GM19193 (cell line): Measurements from ENCODE around the gene DEAF1.

Experiments
- POLR2A ChIP-seq: IDR thresholded peaks from 4 replicates; pipeline ENCODE4 v1.6.1; 2011; ENCODE audit not compliant: insufficient read depth, insufficient read length; ENCODE audit errors: extremely low read depth

DEAF1 gene

DNA sequence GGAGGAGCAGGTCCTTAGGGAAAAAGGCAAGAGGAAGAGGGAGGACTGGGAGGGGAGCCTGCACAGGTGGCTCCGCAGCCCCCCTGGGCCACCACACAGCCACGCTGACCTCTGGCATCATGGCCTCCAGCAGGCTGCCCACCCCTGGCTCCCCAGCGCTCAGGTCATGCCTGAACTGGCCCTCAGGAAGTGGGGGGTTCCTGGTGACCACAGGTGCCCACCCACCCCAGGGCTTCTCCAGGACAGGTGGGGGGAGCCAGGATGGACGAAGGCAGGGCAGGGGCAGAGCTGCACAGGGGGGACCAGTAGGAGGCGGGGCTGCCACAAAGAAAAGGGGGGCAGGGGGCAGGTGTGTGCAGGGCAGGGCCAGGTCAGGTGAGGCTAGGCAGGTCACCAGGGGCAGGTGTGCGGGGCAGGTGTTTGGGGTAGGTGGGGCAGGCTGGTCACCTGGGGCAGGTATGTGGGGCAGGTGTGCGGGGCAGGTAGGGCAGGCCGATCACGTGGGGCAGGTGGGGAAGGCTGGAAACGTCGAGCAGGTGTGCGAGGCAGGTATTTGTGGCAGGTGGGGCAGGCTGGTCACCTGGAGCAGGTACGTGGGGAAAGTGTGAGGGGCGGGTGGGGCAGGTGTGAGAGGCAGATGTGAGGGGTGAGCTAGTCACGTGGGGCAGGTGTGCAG, 997 bp downstream of the DEAF1 start:
- no peak for TF ChIP-seq POLR2A

DNA sequence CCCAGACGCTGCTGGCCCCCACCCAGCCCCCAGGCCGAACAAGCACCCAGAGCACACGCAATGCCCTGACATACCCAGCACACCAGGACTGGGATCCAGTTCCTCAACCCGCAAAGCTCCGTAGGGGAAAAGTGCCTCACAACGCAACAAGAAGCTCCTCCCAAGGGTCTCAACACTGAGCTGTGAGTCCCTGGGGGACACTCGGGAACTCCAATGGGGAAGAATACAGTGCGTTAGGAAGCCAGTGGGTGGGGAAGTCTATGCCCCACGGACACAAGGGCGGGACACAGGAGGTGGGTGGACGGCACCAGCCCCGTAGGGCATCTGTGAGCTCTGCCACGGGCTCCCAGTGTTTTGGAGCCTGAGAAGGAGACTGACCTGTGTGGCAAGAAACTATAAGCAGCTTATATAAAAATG, 1.6 kb downstream of the DEAF1 start:
- no peak for TF ChIP-seq POLR2A

GRCh38 chr11:692824-693414, 2.1 kb downstream of the DEAF1 start:
- TF ChIP-seq POLR2A: no peak

DNA sequence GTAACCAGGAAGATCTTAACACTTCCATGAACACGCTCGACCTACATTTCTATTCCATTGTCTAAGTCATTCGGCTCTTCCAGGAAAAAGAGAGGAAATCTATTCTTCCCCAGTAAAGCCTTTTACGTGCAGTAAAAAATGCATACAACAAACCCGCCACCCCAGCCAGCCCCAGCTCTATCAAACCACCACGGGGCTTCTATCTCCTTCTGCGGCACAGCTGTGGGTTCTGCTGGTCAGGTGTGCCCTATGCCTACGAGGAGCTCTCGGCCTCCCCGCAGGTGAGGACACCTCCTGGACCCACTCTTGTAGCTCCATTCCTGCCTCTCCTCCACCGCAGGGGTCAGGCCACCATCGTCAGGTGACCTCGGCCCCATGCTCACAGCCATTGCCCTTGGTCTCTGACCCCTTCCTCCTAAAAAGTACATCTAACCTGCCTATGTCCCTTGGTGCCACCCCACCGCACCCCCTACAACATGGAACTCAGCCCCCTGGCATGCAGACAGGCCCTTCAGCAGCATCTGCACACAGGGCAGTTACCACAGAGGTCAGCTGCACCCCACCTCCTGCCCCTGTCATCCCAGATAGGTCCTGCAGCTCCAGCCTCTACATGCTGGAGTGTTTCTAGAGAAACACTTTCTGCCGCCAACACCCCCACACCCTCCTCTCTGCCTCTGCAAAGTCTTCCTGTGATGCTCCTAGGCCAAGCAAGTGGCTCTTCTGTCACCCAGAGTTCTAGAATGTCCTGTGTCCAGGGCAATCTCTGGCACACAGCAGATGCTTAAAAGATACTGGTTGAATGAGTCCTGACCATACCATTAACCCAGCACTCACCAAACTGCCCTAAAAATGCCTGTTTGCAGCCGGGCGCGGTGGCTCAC, 3.1 kb downstream of the DEAF1 start:
- TF ChIP-seq POLR2A: no peak

DNA sequence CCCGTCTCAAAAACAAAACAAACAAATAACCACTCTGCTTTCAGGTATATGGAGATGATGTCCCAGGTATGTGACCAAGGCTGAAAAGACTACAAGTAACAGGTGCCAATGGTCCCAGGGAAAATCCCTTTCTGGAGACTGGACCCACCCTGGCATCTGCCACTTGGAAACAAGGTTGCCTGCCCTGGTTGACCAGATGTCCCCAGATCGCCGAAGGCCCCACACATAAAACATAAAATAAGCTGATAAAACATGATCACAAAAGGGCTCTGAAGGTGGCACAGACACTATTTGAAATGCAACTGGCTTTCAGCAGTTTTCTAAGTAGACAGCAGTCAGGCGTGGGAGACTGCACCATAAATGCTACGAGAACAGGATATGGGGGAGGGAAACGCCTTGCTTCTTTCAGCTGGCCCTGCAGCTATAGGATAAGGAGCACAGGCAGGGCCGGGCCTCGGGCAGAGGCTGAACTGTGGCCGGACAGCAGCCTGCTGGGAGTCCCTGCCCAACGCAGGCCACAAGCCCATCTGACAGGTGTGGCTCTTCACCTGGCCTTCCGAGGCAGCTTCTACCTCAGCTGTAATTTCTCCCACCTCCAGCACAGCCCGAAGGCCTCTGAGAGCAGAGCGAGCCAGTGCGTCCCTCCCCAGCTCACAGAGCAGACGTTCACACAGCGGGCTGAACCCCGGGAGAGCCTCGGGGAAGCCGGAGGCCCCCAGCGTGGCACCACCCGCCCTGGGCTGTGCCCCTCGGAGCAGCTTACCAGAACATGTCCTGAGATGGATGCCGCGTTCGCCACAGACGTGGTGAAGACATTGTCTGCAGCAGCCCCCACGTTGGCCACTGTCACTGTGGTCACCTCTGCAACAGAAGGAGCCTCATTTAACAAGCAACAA, 4.0 kb downstream of the DEAF1 start:
- TF ChIP-seq POLR2A: no peak

- no peak for TF ChIP-seq POLR2A
Observed at GRCh38 chr11:689625-690024, 5.4 kb downstream of the DEAF1 start.

DNA sequence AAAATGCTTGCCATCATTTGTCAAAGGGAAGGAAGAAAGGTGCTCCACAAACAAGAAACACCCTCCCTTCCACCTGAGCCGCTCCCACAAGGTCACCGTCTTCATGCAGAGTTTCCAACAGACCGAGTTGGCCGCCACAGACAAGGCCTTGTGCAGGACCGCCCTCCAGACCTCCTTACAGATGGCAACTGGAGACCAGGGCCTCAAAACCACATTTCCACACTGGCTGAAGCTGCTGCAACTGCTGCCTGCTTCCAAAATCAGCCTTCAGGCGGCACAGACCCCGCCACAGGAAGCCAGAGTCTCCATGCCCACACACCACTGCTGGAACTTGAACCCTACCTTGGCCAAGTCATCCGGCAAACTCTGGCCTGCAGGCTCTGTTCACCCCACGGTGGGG, 6.3 kb downstream of the DEAF1 start:
- TF ChIP-seq POLR2A: no peak

DNA sequence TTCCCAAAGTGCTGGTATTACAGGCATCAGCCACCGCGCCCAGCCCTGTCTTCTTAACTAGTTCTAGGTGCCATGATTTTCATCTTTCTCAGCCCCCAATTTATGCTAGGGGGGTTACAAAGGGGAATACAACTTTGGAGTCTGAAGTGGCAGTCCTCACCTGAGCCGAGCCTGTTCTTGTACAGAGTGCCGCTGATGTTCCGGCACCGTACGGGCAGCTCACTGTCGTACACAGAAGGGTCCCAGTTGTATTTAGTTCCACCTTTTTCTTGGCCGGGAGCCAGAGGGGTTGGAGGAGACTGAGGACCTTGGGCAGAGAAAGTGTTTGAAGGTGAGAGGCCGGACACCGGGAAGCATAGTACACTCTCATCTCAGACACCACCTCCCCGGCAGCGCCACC, 7.3 kb downstream of the DEAF1 start:
- TF ChIP-seq POLR2A: no peak

GRCh38 chr11:686451-687243, 8.4 kb downstream of the DEAF1 start:
- TF ChIP-seq POLR2A: no peak

GRCh38 chr11:680970-681369, 14.1 kb downstream of the DEAF1 start:
- TF ChIP-seq POLR2A: no peak

- no peak for TF ChIP-seq POLR2A
Observed at GRCh38 chr11:680476-680875, 14.5 kb downstream of the DEAF1 start.

DNA sequence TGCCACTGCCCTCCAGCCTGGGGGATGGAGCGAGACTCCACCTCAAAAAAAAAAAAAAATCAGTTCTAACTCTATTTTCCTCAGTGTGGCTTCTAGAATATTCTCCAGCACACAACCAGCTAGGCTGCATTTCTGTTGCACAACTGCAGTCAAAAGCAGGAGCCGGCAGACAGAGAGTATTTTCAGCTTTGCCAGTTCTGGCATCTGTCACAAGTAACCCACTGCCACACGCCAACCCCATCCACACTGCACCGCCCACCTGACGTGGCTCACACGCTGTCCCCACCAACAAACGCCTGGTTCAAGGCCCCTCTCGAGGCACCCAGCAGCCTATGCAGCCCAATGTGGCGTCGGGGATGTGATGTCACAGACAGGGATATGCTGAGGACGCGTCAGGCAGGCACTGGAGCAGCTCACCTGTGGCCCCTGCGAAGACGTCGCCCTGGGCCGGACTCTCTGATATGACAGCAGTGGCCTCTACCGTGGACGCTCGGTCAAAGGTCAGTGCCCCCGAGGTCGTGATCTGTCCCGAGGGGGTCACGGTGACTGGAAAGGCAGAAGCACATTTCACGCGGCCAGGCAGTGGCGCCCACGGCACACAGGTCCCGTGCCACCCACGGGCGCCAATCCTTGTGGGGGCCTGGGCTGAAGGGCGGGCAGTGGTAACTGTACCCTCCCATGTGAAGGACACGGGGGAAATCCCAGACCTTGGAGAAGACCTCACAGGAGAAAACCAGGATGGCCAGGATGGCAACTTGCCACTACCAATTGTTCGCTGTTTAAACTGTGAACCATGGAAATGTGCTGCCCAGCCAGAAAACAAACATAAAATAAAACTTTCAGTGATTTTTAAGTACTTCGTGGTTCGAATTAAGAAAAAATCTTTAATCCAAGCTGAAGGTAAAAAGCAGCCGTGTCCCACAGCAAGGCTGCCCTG, 15.5 kb downstream of the DEAF1 start:
- TF ChIP-seq POLR2A: no peak

DNA sequence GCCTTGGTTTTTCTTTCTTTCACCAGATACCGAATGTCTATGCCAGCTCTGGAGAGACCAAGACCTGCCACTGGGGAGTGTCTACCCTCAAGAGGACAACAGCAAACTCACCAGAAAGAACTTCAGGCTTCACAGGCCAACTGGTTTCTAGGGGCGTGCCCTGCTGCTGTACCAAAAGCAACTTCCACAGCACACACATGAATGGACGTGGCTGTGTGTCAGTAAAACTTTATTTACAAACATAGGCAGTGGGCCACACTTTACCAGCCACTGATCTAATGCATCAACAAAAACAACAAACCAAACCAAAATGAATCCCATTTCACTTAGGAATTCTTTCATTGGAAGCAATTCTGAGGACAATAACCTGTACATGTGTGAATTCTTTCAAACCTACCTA, 16.7 kb downstream of the DEAF1 start:
- TF ChIP-seq POLR2A: no peak
